CD4-positive, alpha-beta T cell treated with Interleukin-12 subunit alpha and Interleukin-12 subunit beta, for 1 hour (primary cell): Measurements from ENCODE around the gene LEMD2.

Experiments
- DNase-seq: peaks from one replicate; pipeline ENCODE4 v3.0.0-alpha.2; 2020

The LEMD2 gene

GRCh38 chr6:33791620-33792019 is 2.7 kb upstream of the LEMD2 start:
- DNase-seq = no peak

GRCh38 chr6:33790910-33791309 is 2.0 kb upstream of the LEMD2 start:
- no peak for DNase-seq

GRCh38 chr6:33790379-33790778 is 1.4 kb upstream of the LEMD2 start:
- no peak for DNase-seq

- DNase-seq = no peak
Measured at GRCh38 chr6:33789550-33789895, 593 bp upstream of the LEMD2 start.

- DNase-seq = peak; percentile 63
Measured at GRCh38 chr6:33787954-33788693, 806 bp downstream of the LEMD2 start.

GRCh38 chr6:33787346-33787953 is 1.5 kb downstream of the LEMD2 start:
- no peak for DNase-seq

- DNase-seq = no peak
Measured at GRCh38 chr6:33786736-33787135, 2.2 kb downstream of the LEMD2 start.

- no peak for DNase-seq
Measured at GRCh38 chr6:33785778-33786177, 3.2 kb downstream of the LEMD2 start.

GRCh38 chr6:33784787-33785186 is 4.1 kb downstream of the LEMD2 start:
- DNase-seq = no peak

- DNase-seq = no peak
Measured at GRCh38 chr6:33783781-33784520, 5.0 kb downstream of the LEMD2 start.

GRCh38 chr6:33782561-33782960 is 6.4 kb downstream of the LEMD2 start:
- DNase-seq = no peak

GRCh38 chr6:33781131-33781975 is 7.6 kb downstream of the LEMD2 start:
- no peak for DNase-seq

GRCh38 chr6:33779895-33780294 is 9.0 kb downstream of the LEMD2 start:
- no peak for DNase-seq

- no peak for DNase-seq
Measured at GRCh38 chr6:33779290-33779689, 9.6 kb downstream of the LEMD2 start.

- DNase-seq = no peak
Measured at GRCh38 chr6:33778444-33779121, 10.3 kb downstream of the LEMD2 start.

- no peak for DNase-seq
Measured at GRCh38 chr6:33777398-33778388, 11.2 kb downstream of the LEMD2 start.

- DNase-seq = no peak
Measured at GRCh38 chr6:33776764-33777163, 12.2 kb downstream of the LEMD2 start.

- DNase-seq = no peak
Measured at GRCh38 chr6:33776186-33776585, 12.7 kb downstream of the LEMD2 start.

GRCh38 chr6:33774774-33775173 is 14.2 kb downstream of the LEMD2 start:
- no peak for DNase-seq

- no peak for DNase-seq
Measured at GRCh38 chr6:33772902-33773472, 15.9 kb downstream of the LEMD2 start.
